Measurements from ENCODE around the gene C19orf25. TPM values are rescaled to one million over a fixed set of nuclear protein-coding genes. Genes with fewer than 3 reads are reported as not detected.

The C19orf25 gene
- total and polyA plus RNA-seq, 11 donors, result 9.4 to 29.2 (median 16.0) TPM

GRCh38 chr19:1424192-1424955, 54.6 kb downstream of the C19orf25 start:
- Histone ChIP-seq H3K4me3 (no peak overlapping the region), H3K9me3 (no peaks in the 10 kb centered on the region), H3K27me3 (no peaks in the 10 kb centered on the region), H3K36me3 (peaks cover 0 to 92% (median 89%) of the 10 kb centered on the region in 9 donors), H3K27ac (no peak overlapping the region), H3K4me1 (peaks cover 0 to 30% (median under 1%) of the 10 kb centered on the region in 12 donors)
- 87 to 89% (median 89%) methylated on average over 39 to 42 of the region's 42 CpGs for WGBS, 4 donors
- intact Hi-C loops (cut with DNase I), result no loop called here
- no peak for TF ChIP-seq POLR2A (IDR thresholded peaks at IDR 0.05)
- TF ChIP-seq CTCF (IDR thresholded peaks at IDR 0.05), result no peak
- ATAC-seq (no peak), DNase-seq (peak in 1 of 5 donors; percentile 18)

GRCh38 chr19:1423436-1424191, 55.4 kb downstream of the C19orf25 start:
- Histone ChIP-seq H3K27ac (peak overlapping the region in 1 of 12 donors; percentile 38), H3K27me3 (no peaks in the 10 kb centered on the region), H3K4me1 (peaks cover 0 to 30% (median 7%) of the 10 kb centered on the region in 12 donors), H3K9me3 (no peaks in the 10 kb centered on the region), H3K36me3 (peaks cover 0 to 92% (median 88%) of the 10 kb centered on the region in 9 donors), H3K4me3 (no peak overlapping the region)
- intact Hi-C loops (cut with DNase I), result no loop called here
- DNase-seq, result no peak
- WGBS, 4 donors, result 92 to 93% (median 92%) methylated on average over 33 to 40 of the region's 40 CpGs
- TF ChIP-seq CTCF (IDR thresholded peaks at IDR 0.05) (no peak), POLR2A (IDR thresholded peaks at IDR 0.05) (no peak)
- ATAC-seq, result no peak

Other genes with a start within 250 kb of the C19orf25 start
- 1 to 10 TPM in 6 of 9 donors, under 1 TPM in 3; 0.60 to 2.2 (median 1.8) TPM for gene CBARP, start 241.2 kb downstream of the C19orf25 start, total RNA-seq
- 1 to 10 TPM; 1.0 to 1.6 TPM for gene CBARP, start 241.2 kb downstream of the C19orf25 start, polyA plus RNA-seq
- 100 to 1,000 TPM; 201 to 584 (median 450) TPM for gene ATP5F1D, start 237.5 kb downstream of the C19orf25 start, total RNA-seq
- gene ATP5F1D, start 237.5 kb downstream of the C19orf25 start, polyA plus RNA-seq, result 1,000 to 10,000 TPM in 1 of 2 donors, 100 to 1,000 TPM in 1; 459 to 1,034 TPM
- gene MIDN, start 230.6 kb downstream of the C19orf25 start, total RNA-seq, result 100 to 1,000 TPM in 1 of 9 donors, 10 to 100 TPM in 8; 25.8 to 115 (median 60.5) TPM
- 10 to 100 TPM; 31.5 to 33.6 TPM for gene MIDN, start 230.6 kb downstream of the C19orf25 start, polyA plus RNA-seq
- 100 to 1,000 TPM; 149 to 425 (median 269) TPM for gene CIRBP, start 209.9 kb downstream of the C19orf25 start, total RNA-seq
- gene CIRBP, start 209.9 kb downstream of the C19orf25 start, polyA plus RNA-seq, result 100 to 1,000 TPM; 217 to 282 TPM
- 10 to 100 TPM; 11.6 to 46.7 (median 18.7) TPM for gene FAM174C, start 203.7 kb downstream of the C19orf25 start, total RNA-seq
- gene FAM174C, start 203.7 kb downstream of the C19orf25 start, polyA plus RNA-seq, result 10 to 100 TPM; 23.8 to 56.4 TPM
- gene EFNA2, start 193.3 kb downstream of the C19orf25 start, total RNA-seq, result not detected
- gene EFNA2, start 193.3 kb downstream of the C19orf25 start, polyA plus RNA-seq, result not detected
- gene NDUFS7, start 95.3 kb downstream of the C19orf25 start, total RNA-seq, result 100 to 1,000 TPM; 205 to 717 (median 336) TPM
- 100 to 1,000 TPM; 251 to 634 TPM for gene NDUFS7, start 95.3 kb downstream of the C19orf25 start, polyA plus RNA-seq
- 100 to 1,000 TPM in 1 of 9 donors, 10 to 100 TPM in 8; 35.9 to 167 (median 62.5) TPM for gene GAMT, start 77.7 kb downstream of the C19orf25 start, total RNA-seq
- 100 to 1,000 TPM in 1 of 2 donors, 10 to 100 TPM in 1; 21.9 to 180 TPM for gene GAMT, start 77.7 kb downstream of the C19orf25 start, polyA plus RNA-seq
- gene DAZAP1, start 71.6 kb downstream of the C19orf25 start, total RNA-seq, result 100 to 1,000 TPM in 1 of 9 donors, 10 to 100 TPM in 8; 36.8 to 124 (median 78.5) TPM
- gene DAZAP1, start 71.6 kb downstream of the C19orf25 start, polyA plus RNA-seq, result 100 to 1,000 TPM in 1 of 2 donors, 10 to 100 TPM in 1; 65.8 to 128 TPM
- 1,000 to 10,000 TPM in 2 of 9 donors, 100 to 1,000 TPM in 7; 468 to 2,348 (median 669) TPM for gene RPS15, start 40.8 kb downstream of the C19orf25 start, total RNA-seq
- gene RPS15, start 40.8 kb downstream of the C19orf25 start, polyA plus RNA-seq, result 1,000 to 10,000 TPM; 2,165 to 2,683 TPM
- under 1 TPM in 8 of 9 donors, not detected in 1; 0.04 to 0.72 (median 0.14) TPM for gene APC2, start 29.1 kb downstream of the C19orf25 start, total RNA-seq
- under 1 TPM; 0.07 to 0.08 TPM for gene APC2, start 29.1 kb downstream of the C19orf25 start, polyA plus RNA-seq
- 1 to 10 TPM in 6 of 9 donors, under 1 TPM in 3; 0.31 to 1.9 (median 1.7) TPM for gene PCSK4, start 11.1 kb upstream of the C19orf25 start, total RNA-seq
- gene PCSK4, start 11.1 kb upstream of the C19orf25 start, polyA plus RNA-seq, result under 1 TPM; 0.83 to 0.91 TPM
- gene REEP6, start 12.0 kb upstream of the C19orf25 start, total RNA-seq, result 1 to 10 TPM; 1.9 to 6.0 (median 3.5) TPM
- 1 to 10 TPM; 3.6 to 4.1 TPM for gene REEP6, start 12.0 kb upstream of the C19orf25 start, polyA plus RNA-seq
- 10 to 100 TPM; 24.4 to 53.6 (median 33.9) TPM for gene ADAMTSL5, start 33.8 kb upstream of the C19orf25 start, total RNA-seq
- 10 to 100 TPM; 20.8 to 25.5 TPM for gene ADAMTSL5, start 33.8 kb upstream of the C19orf25 start, polyA plus RNA-seq
- under 1 TPM in 1 of 9 donors, not detected in 8; 0.17 TPM for gene PLK5, start 44.9 kb upstream of the C19orf25 start, total RNA-seq
- gene PLK5, start 44.9 kb upstream of the C19orf25 start, polyA plus RNA-seq, result under 1 TPM in 1 of 2 donors, not detected in 1; 0.30 TPM
- 10 to 100 TPM in 4 of 9 donors, 1 to 10 TPM in 5; 6.1 to 18.6 (median 9.6) TPM for gene MEX3D, start 89.1 kb upstream of the C19orf25 start, total RNA-seq
- 1 to 10 TPM; 1.9 to 6.0 TPM for gene MEX3D, start 89.1 kb upstream of the C19orf25 start, polyA plus RNA-seq
- 100 to 1,000 TPM in 2 of 9 donors, 10 to 100 TPM in 7; 38.6 to 107 (median 62.5) TPM for gene MBD3, start 113.7 kb upstream of the C19orf25 start, total RNA-seq
- gene MBD3, start 113.7 kb upstream of the C19orf25 start, polyA plus RNA-seq, result 100 to 1,000 TPM; 110 to 146 TPM
- gene UQCR11, start 126.2 kb upstream of the C19orf25 start, total RNA-seq, result 100 to 1,000 TPM; 170 to 982 (median 690) TPM
- gene UQCR11, start 126.2 kb upstream of the C19orf25 start, polyA plus RNA-seq, result 100 to 1,000 TPM; 271 to 329 TPM
- gene TCF3, start 173.4 kb upstream of the C19orf25 start, total RNA-seq, result 10 to 100 TPM; 13.2 to 38.0 (median 22.3) TPM
- gene TCF3, start 173.4 kb upstream of the C19orf25 start, polyA plus RNA-seq, result 10 to 100 TPM; 13.4 to 40.2 TPM

Data from heart left ventricle (tissue), 16 donors.